Coronary artery (tissue), 2 donors: ENCODE results near the gene RUSC2.

ENCODE experiments used
- DNase-seq: peaks from one replicate; pipeline ENCODE4 v3.0.0-alpha.2; 2017; ENCODE audit warnings: low spot score
- H3K27ac ChIP-seq, 2 donors: fragments of 200-600 bp; sonication (generic); one replicate each; pipeline ENCODE4 v1.5.1; 2016 to 2019
- H3K4me3 ChIP-seq: fragments of 200-600 bp; sonication (generic); 2 replicates; pipeline ENCODE4 v1.5.1; 2016; ENCODE audit warnings: mild to moderate bottlenecking, moderate library complexity
- CTCF ChIP-seq: fragments of 200-600 bp; sonication (generic); IDR thresholded peaks from one replicate; pipeline ENCODE4 v1.5.1; 2019; ENCODE audit warnings: antibody characterized with exemption

RUSC2 gene

GRCh38 chr9:35517552-35518224, 27.8 kb downstream of the RUSC2 start:
- Histone ChIP-seq H3K4me3 (no peak overlapping the region), H3K27ac (peak overlapping the region; percentile 90 to 94)
- DNase-seq, result no peak
- no peak for TF ChIP-seq CTCF

GRCh38 chr9:35518225-35518821, 28.4 kb downstream of the RUSC2 start:
- no peak for TF ChIP-seq CTCF
- Histone ChIP-seq H3K4me3 (no peak overlapping the region), H3K27ac (peak overlapping the region; percentile 90 to 94)
- no peak for DNase-seq

- peak overlapping the region; percentile 90 to 94 for H3K27ac ChIP-seq
- DNase-seq, result no peak
- TF ChIP-seq CTCF, result no peak
- peak overlapping the region; percentile 30 for H3K4me3 ChIP-seq
Observed at GRCh38 chr9:35518981-35519679, 29.2 kb downstream of the RUSC2 start.

GRCh38 chr9:35519692-35520363, 29.9 kb downstream of the RUSC2 start:
- Histone ChIP-seq H3K4me3 (no peak overlapping the region), H3K27ac (peak overlapping the region; percentile 90 to 94)
- no peak for DNase-seq
- no peak for TF ChIP-seq CTCF

- TF ChIP-seq CTCF, result no peak
- no peak for DNase-seq
- H3K27ac ChIP-seq, result peak overlapping the region; percentile 90 to 94
- H3K4me3 ChIP-seq, result no peak overlapping the region
Observed at GRCh38 chr9:35520364-35520710, 30.4 kb downstream of the RUSC2 start.

GRCh38 chr9:35521708-35522107, 31.8 kb downstream of the RUSC2 start:
- Histone ChIP-seq H3K27ac (peak overlapping the region; percentile 90 to 94), H3K4me3 (no peak overlapping the region)
- no peak for TF ChIP-seq CTCF
- no peak for DNase-seq
